HFFc6 (cell line): ENCODE measurements around the gene COASY. TPM values are rescaled to one million over a fixed set of nuclear protein-coding genes. Genes with fewer than 3 reads are reported as not detected.
"Not testable (repeated sequence)": the region's sequence is repeated elsewhere in the genome, so short reads cannot be mapped to it uniquely, and the experiment has no call there.

Source experiments
- DNase-seq: peaks from one replicate; pipeline ENCODE4 v3.0.0-alpha.2; 2018
- H3K27ac Mint-ChIP-seq: 2 replicates; pipeline ENCODE4 v1.8.0; 2020; ENCODE audit warnings: mild to moderate bottlenecking, mixed read lengths
- H3K27me3 Mint-ChIP-seq: 2 replicates; pipeline ENCODE4 v1.8.0; 2021; ENCODE audit warnings: mild to moderate bottlenecking, moderate library complexity, mixed read lengths; ENCODE audit not compliant: insufficient read depth
- H3K36me3 Mint-ChIP-seq: 2 replicates; pipeline ENCODE4 v1.8.0; 2021; ENCODE audit warnings: low read depth, mixed read lengths
- H3K4me1 Mint-ChIP-seq: 2 replicates; pipeline ENCODE4 v1.8.0; 2020; ENCODE audit warnings: low read depth, mixed read lengths
- H3K4me3 Mint-ChIP-seq: 2 replicates; pipeline ENCODE4 v1.8.0; 2020; ENCODE audit warnings: mild to moderate bottlenecking, moderate library complexity, mixed read lengths
- H3K9me3 Mint-ChIP-seq: 2 replicates; pipeline ENCODE4 v1.8.0; 2020; ENCODE audit warnings: mild to moderate bottlenecking, mixed read lengths
- CTCF ChIP-seq: fragments of 200-600 bp; sonication (generic); IDR thresholded peaks from 2 replicates; pipeline ENCODE4 v1.5.0; 2021; ENCODE audit warnings: antibody characterized with exemption, mild to moderate bottlenecking
- total RNA-seq, 6 experiments: library from RNA; stranded (reverse); fragmentation: NEBNext Ultra II Directional; extraction: Animal tissue kit (Norgen Biotek cat#: 25700); gene quantifications; 2 replicates in 1 of 6; 3 replicates in 5 of 6; pipeline ENCODE4 v1.2.3, GENCODE V29; 2021

The COASY gene
- total RNA-seq, 6 experiments from 2014 or later, result 64.6 to 77.6 (median 71.1) TPM

GRCh38 chr17:42554250-42555121 lies 7.5 kb upstream of the COASY start:
- peaks cover 10% of the 10 kb centered on the region for H3K4me1 Mint-ChIP-seq
- no peaks in the 10 kb centered on the region for H3K36me3 Mint-ChIP-seq
- peaks cover 3% of the 10 kb centered on the region for H3K27me3 Mint-ChIP-seq
- peak overlapping the region; percentile 91 for H3K4me3 Mint-ChIP-seq
- peak; percentile 53 for DNase-seq
- no peak for TF ChIP-seq CTCF
- H3K27ac Mint-ChIP-seq, result peak overlapping the region; percentile 88
- no peaks in the 10 kb centered on the region for H3K9me3 Mint-ChIP-seq

GRCh38 chr17:42555122-42555622 lies 6.8 kb upstream of the COASY start:
- Mint-ChIP-seq H3K27ac (peak overlapping the region; percentile 88), H3K36me3 (no peaks in the 10 kb centered on the region), H3K4me3 (peak overlapping the region; percentile 91), H3K4me1 (peaks cover 16% of the 10 kb centered on the region), H3K27me3 (peaks cover 3% of the 10 kb centered on the region), H3K9me3 (no peaks in the 10 kb centered on the region)
- TF ChIP-seq CTCF, result no peak
- DNase-seq, result no peak

GRCh38 chr17:42555961-42556617 lies 5.9 kb upstream of the COASY start:
- H3K4me1 Mint-ChIP-seq, result peaks cover 23% of the 10 kb centered on the region
- not testable (repeated sequence) for H3K4me3 Mint-ChIP-seq, H3K27me3 Mint-ChIP-seq, H3K27ac Mint-ChIP-seq, H3K9me3 Mint-ChIP-seq, H3K36me3 Mint-ChIP-seq, DNase-seq
- TF ChIP-seq CTCF, result peak; percentile 51

GRCh38 chr17:42559075-42559474 lies 2.9 kb upstream of the COASY start:
- Mint-ChIP-seq H3K36me3 (peaks cover 22% of the 10 kb centered on the region), H3K27ac (no peak overlapping the region), H3K4me3 (no peak overlapping the region), H3K27me3 (peaks cover 3% of the 10 kb centered on the region; the same call in 1 of the 2 replicates), H3K9me3 (peaks cover 4% of the 10 kb centered on the region; the same call in 1 of the 2 replicates), H3K4me1 (peaks cover 46% of the 10 kb centered on the region)
- TF ChIP-seq CTCF, result no peak
- no peak for DNase-seq

GRCh38 chr17:42560246-42560645 lies 1.7 kb upstream of the COASY start:
- DNase-seq, result no peak
- Mint-ChIP-seq H3K9me3 (peaks cover 4% of the 10 kb centered on the region; the same call in 1 of the 2 replicates), H3K4me3 (peak overlapping the region; percentile 73; the same call in 1 of the 2 replicates), H3K4me1 (peaks cover 43% of the 10 kb centered on the region), H3K27me3 (peaks cover 2% of the 10 kb centered on the region; the same call in 1 of the 2 replicates), H3K36me3 (peaks cover 22% of the 10 kb centered on the region), H3K27ac (peak overlapping the region; percentile 73)
- TF ChIP-seq CTCF, result no peak
